ENCODE data around the gene GPHN.
"Not testable (repeated sequence)": the region's sequence is repeated elsewhere in the genome, so short reads cannot be mapped to it uniquely, and the experiment has no call there.

GPHN gene

DNA sequence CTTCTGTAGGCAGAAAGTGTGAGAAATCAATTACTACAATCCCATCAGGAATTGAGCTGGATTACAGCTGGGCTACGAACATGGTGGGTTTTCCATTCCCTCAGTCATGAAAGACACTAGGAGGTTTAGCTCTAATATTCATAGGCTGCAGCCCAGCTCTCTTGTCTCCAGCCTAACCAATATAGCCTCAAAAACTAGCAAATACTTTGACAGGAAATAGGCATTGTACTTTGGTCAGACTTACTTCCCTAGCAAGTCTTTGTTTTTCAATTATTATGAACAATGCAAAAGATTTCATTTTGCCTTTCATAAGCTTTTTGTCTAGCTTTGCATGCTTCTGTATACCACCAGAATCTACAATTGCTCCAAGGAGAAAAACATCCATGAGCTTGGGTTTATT, 296.2 kb downstream of the GPHN start:
- no peak for TF ChIP-seq Cebpa-rat (IDR thresholded peaks at IDR 0.05)
- peaks cover 0 to 14% (median 3%) of the 10 kb centered on the region in 11 experiments; a peak in 8 of 22 replicates for H3K36me3 ChIP-seq
- H3K4me3 ChIP-seq = no peak overlapping the region
- no peak overlapping the region for H3K4me2 ChIP-seq
- H3K27me3 ChIP-seq = no peaks in the 10 kb centered on the region
- no peak overlapping the region for H3K9ac ChIP-seq
- H4K20me1 ChIP-seq = no peaks in the 10 kb centered on the region
- no peak overlapping the region for H3K27ac ChIP-seq
- H3K4me1 ChIP-seq = no peaks in the 10 kb centered on the region
- peaks cover 35 to 64% (median 52%) of the 10 kb centered on the region in 11 experiments for H3K9me3 ChIP-seq (replicated peaks in 1 of 11)

DNA sequence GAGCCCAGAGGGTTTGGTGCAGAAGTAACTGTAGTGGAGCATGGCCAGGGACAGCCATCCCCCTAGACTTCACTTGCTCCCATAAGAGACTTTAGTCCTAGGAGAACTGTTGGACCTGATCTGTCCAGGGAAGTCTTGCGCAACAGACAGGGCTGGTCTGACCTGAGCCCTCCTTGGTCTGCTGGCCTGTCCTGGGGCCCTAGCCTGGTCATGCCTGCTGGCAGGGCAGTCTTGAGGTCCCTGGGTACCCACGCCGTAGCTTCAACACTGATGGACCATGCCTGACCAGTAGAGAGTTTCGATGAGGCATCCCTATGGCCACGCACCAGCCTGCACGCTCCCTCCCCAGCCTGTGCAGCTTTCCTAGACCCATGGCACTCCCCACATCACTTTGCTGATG, 305.7 kb downstream of the GPHN start:
- Histone ChIP-seq H3K4me2 (no peak overlapping the region), H3K9me3 (replicated peaks in 1 of 11) (peaks cover 36 to 43% (median 38%) of the 10 kb centered on the region in 11 experiments), H3K27ac (no peak overlapping the region), H3K27me3 (no peaks in the 10 kb centered on the region), H3K4me3 (no peak overlapping the region), H4K20me1 (no peaks in the 10 kb centered on the region), H3K9ac (no peak overlapping the region), H3K36me3 (peaks cover 13 to 32% (median 22%) of the 10 kb centered on the region in 11 experiments; a peak in 19 of 22 replicates), H3K4me1 (no peaks in the 10 kb centered on the region)
- TF ChIP-seq Cebpa-rat (IDR thresholded peaks at IDR 0.05) = peak in 9 of 11 experiments; percentile 20 to 87 (median 40); a peak in 11 of 22 replicates

DNA sequence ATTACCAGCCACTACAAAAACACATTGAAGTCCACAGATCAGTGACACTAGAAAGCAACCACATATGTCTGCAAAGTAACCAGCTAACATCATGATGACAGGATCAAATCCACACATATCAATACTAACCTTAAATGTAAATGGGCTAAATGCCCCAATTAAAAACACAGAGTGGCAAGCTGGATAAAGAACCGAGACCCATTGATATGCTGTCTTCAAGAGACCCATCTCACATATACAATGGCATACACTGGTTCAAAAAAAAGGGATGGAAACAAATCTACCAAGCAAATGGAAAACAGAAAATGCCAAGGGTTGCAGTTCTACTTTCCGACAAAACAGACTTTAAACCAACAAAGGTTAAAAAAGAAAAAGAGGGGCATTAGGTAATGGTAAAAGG, 307.7 kb downstream of the GPHN start:
- Histone ChIP-seq H3K4me3 (no peak overlapping the region), H3K27ac (no peak overlapping the region), H3K4me1 (no peaks in the 10 kb centered on the region), H3K36me3 (peaks cover 13 to 32% (median 22%) of the 10 kb centered on the region in 11 experiments; a peak in 19 of 22 replicates), H3K4me2 (no peak overlapping the region), H3K27me3 (no peaks in the 10 kb centered on the region), H3K9me3 (replicated peaks in 1 of 11) (peaks cover 36 to 45% (median 38%) of the 10 kb centered on the region in 11 experiments), H3K9ac (no peak overlapping the region), H4K20me1 (no peaks in the 10 kb centered on the region)
- no peak for TF ChIP-seq Cebpa-rat (IDR thresholded peaks at IDR 0.05)

DNA sequence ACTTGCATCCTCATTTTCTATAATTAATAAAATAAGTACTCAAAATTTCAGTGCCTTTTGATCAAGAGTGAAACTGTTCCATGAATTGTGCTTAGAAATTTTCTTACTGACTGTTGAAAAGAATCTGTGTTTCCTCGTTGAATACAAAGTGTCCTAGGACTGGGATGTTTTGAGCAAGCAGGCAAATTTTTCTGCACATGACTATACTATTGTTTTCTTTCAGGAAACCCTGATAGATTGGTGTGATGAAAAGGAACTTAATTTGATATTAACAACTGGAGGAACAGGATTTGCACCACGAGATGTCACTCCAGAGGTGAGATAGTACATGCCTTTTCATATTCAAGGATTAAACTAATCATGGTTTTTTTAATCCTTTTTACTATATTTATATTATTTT, 316.3 kb downstream of the GPHN start:
- no peaks in the 10 kb centered on the region for H3K27me3 ChIP-seq
- no peak overlapping the region for H3K27ac ChIP-seq
- no peaks in the 10 kb centered on the region for H3K36me3 ChIP-seq
- TF ChIP-seq Cebpa-rat (IDR thresholded peaks at IDR 0.05) = no peak
- no peaks in the 10 kb centered on the region for H4K20me1 ChIP-seq
- no peaks in the 10 kb centered on the region for H3K4me1 ChIP-seq
- peaks cover 0 to under 1% (median 0%) of the 10 kb centered on the region in 11 experiments; a peak in 1 of 22 replicates for H3K9me3 ChIP-seq (replicated peaks in 1 of 11)
- no peak overlapping the region for H3K9ac ChIP-seq
- no peak overlapping the region for H3K4me3 ChIP-seq
- no peak overlapping the region for H3K4me2 ChIP-seq

DNA sequence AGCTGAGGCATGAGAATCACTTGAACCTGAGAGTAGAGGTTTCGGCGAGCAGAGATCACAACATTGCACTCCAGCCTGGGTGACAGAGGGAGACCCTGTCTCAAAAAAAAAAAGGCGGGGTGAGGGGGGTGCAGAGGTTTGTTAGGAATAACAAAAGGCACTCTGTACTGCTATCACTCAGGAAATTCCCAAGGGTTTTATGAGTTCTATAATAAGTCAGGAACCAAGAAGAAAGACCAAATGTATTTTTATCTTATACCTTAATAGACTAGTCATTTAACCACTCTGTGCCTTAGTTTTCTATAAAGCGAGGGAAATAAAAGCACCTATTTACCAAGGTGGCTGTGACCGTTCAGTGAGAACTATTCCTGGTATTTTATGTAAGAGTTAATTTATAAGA, 319.2 kb downstream of the GPHN start:
- no peaks in the 10 kb centered on the region for H4K20me1 ChIP-seq
- TF ChIP-seq Cebpa-rat (IDR thresholded peaks at IDR 0.05) = no peak
- H3K27ac ChIP-seq = no peak overlapping the region
- no peak overlapping the region for H3K4me2 ChIP-seq
- no peak overlapping the region for H3K9ac ChIP-seq
- H3K36me3 ChIP-seq = no peaks in the 10 kb centered on the region
- H3K4me3 ChIP-seq = no peak overlapping the region
- H3K4me1 ChIP-seq = no peaks in the 10 kb centered on the region
- H3K9me3 ChIP-seq (replicated peaks in 1 of 11) = no peaks in the 10 kb centered on the region
- no peaks in the 10 kb centered on the region for H3K27me3 ChIP-seq

DNA sequence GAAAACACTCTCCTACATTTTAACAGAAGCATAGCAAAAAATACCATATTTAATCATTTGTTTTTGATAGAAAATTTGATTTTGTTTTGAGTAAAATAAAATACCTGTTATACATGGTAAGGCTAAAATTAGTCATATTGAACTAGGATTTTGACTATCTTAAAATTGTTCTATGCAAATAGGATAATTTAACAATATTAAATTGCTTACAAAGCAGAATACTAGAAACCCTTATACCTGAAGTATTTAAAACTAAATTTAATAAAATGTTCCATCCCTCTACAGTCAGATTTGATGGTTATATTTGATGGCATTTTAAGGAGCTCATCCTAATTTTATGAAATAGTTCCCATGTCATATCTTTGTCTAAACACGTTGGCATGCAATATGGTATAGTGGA, 323.2 kb downstream of the GPHN start:
- Histone ChIP-seq H3K4me2 (no peak overlapping the region), H3K36me3 (no peaks in the 10 kb centered on the region), H3K9me3 (replicated peaks in 1 of 11) (no peaks in the 10 kb centered on the region), H3K27ac (no peak overlapping the region), H4K20me1 (no peaks in the 10 kb centered on the region), H3K4me3 (no peak overlapping the region), H3K9ac (no peak overlapping the region), H3K4me1 (no peaks in the 10 kb centered on the region), H3K27me3 (no peaks in the 10 kb centered on the region)
- no peak for TF ChIP-seq Cebpa-rat (IDR thresholded peaks at IDR 0.05)

DNA sequence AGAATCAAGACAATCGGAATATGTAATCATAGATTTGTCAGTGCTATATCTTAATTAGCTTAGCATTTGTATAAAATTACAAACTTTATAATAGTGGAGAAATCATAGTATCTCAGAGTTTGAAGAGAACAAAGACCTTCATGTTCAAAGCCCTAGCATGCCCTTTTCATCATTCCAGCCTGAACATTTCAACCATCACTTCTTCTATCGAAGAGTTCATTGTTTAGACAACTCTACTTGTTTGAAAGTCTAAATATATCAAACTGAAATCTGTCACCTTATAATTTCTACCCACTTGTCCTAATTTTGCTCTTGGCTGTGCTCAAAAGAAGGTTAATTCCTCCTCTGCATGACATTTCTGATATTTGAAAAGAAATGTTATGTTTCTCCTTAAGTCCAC, 325.9 kb downstream of the GPHN start:
- Histone ChIP-seq H3K36me3 (no peaks in the 10 kb centered on the region), H3K27ac (no peak overlapping the region), H3K27me3 (no peaks in the 10 kb centered on the region), H3K9me3 (replicated peaks in 1 of 11) (no peaks in the 10 kb centered on the region), H3K4me1 (no peaks in the 10 kb centered on the region), H3K4me2 (no peak overlapping the region), H3K9ac (no peak overlapping the region), H3K4me3 (no peak overlapping the region), H4K20me1 (no peaks in the 10 kb centered on the region)
- TF ChIP-seq Cebpa-rat (IDR thresholded peaks at IDR 0.05) = no peak

DNA sequence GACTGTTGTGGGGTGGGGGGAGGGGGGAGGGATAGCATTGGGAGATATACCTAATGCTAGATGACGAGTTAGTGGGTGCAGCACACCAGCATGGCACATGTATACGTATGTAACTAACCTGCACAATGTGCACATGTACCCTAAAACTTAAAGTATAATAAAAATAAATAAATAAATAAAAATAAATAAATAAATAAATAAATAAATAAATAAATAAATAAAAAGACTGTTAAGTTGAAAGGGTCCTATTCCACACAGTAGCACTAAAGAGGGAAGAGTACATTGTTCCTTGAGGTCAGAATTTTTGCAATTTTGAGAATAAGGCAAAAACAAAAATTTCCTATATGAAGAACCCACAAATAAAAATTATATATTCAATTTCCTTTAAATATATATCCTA, 329.5 kb downstream of the GPHN start:
- H3K9me3 ChIP-seq (replicated peaks in 1 of 11); H3K4me1 ChIP-seq; H3K4me2 ChIP-seq; H4K20me1 ChIP-seq; H3K36me3 ChIP-seq; H3K27me3 ChIP-seq; H3K4me3 ChIP-seq; H3K9ac ChIP-seq; H3K27ac ChIP-seq: not testable (repeated sequence)

DNA sequence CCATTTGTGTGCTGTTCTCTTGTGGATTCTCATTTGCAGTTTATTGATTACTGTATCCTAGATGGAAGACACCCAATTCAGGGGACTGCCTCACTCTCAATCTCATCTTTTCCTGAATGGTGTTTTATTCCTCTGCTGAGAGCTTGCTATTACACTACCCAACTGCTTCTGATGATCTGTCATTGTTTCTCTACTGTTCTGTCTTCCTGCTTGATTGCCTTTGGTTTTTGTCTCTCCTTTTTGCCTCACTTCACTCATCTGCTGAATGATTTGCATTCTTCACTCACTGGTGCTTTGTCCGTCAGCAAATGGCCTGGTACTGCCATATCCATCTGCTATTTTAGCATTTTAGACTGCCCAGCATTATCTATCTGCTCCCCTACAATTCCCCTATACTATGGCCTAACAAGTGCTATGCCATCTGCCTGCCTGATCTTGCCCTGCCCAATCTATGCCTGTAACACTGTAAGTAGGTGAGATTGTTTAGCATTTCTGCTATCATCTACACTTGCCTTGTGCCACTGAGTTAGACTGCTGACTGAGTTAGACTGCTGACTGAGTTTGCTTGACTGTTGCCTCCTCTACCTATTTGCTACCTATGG, 335.1 kb downstream of the GPHN start:
- Histone ChIP-seq H3K36me3 (no peaks in the 10 kb centered on the region), H3K9me3 (replicated peaks in 1 of 11) (no peaks in the 10 kb centered on the region), H3K4me1 (0 out of 20 replicates have a peak, but pooled peaks cover 0 to 5% (median 0%) of the 10 kb centered on the region in 10 experiments), H3K27me3 (no peaks in the 10 kb centered on the region), H3K4me2 (no peak overlapping the region), H3K4me3 (no peak overlapping the region), H3K9ac (no peak overlapping the region), H3K27ac (no peak overlapping the region), H4K20me1 (no peaks in the 10 kb centered on the region)
- no peak for TF ChIP-seq Cebpa-rat (IDR thresholded peaks at IDR 0.05)

DNA sequence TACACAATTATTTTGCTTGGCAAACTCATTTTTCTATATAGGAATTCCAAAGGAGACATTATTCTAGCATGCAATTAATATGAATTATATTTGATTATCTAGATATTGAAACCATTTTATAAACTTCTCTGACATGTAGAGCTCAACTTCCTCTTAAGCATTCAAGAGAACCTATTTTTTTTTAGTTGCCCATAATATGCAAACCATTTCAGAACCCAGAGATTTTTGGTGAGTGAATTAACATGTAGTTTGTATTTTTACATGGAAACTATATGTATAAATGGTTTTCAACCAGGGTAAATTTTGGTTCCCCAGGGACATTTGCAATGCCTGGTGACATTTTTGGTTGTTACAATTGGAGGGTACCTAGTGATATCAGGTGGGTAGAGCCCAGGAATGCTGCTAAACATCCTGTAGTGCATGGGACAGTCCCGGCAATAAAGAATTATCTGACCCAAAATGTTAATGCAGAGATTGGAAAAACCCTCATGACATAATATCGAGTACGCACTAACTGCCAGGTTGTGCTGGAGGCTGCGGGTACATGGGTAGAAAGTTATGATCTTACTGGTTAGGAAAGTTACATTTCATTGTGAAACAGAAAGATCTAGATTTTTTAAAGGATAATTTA, 342.4 kb downstream of the GPHN start:
- H3K4me2 ChIP-seq = no peak overlapping the region
- no peak overlapping the region for H3K4me3 ChIP-seq
- 0 out of 20 replicates have a peak, but pooled peaks cover 0 to 5% (median 0%) of the 10 kb centered on the region in 10 experiments for H3K4me1 ChIP-seq
- H3K9ac ChIP-seq = no peak overlapping the region
- no peak for TF ChIP-seq Cebpa-rat (IDR thresholded peaks at IDR 0.05)
- no peaks in the 10 kb centered on the region for H4K20me1 ChIP-seq
- no peaks in the 10 kb centered on the region for H3K27me3 ChIP-seq
- no peaks in the 10 kb centered on the region for H3K36me3 ChIP-seq
- no peaks in the 10 kb centered on the region for H3K9me3 ChIP-seq (replicated peaks in 1 of 11)
- H3K27ac ChIP-seq = no peak overlapping the region
